Measurements from ENCODE around the gene RELCH. TPM values are rescaled to one million over a fixed set of nuclear protein-coding genes. Genes with fewer than 3 reads are reported as not detected.

RELCH gene
- total and polyA plus RNA-seq, 4 donors, result 11.6 to 69.2 (median 22.3) TPM

- no peaks in the 10 kb centered on the region for H3K4me1 ChIP-seq (ENCODE audit: control insufficient read depth in 5 of 5, insufficient read depth in 5 of 5, low read length in 5 of 5)
- ATAC-seq (ENCODE audit: insufficient read depth, low FRiP score) (no peak), DNase-seq (no peak)
- H3K4me3 ChIP-seq, result no peak overlapping the region
- WGBS, 2 donors, result 57 to 76% methylated on average over 7 of the region's 7 CpGs
- no peak for TF ChIP-seq CTCF (IDR thresholded peaks at IDR 0.05; ENCODE audit: control extremely low read depth, extremely low read depth)
- H3K27me3 ChIP-seq (ENCODE audit: control insufficient read depth in 3 of 3, insufficient read depth in 3 of 3, low read length in 2 of 3), result no peaks in the 10 kb centered on the region
- peaks cover 0 to 2% (median 0%) of the 10 kb centered on the region in 4 donors for H3K36me3 ChIP-seq (ENCODE audit: control insufficient read depth in 4 of 4, insufficient read depth in 4 of 4, low read length in 4 of 4)
- no peak overlapping the region for H3K27ac ChIP-seq (ENCODE audit: low read depth in 1 of 2, low read length in 1 of 2)
- H3K9me3 ChIP-seq (ENCODE audit: control insufficient read depth in 4 of 4, insufficient read depth in 3 of 4, low read length in 3 of 4), result peaks cover 0 to 3% (median 0%) of the 10 kb centered on the region in 4 donors
- no peak overlapping the region for H3K9ac ChIP-seq (ENCODE audit: insufficient read depth in 1 of 2, low read length in 2 of 2)
Observed at GRCh38 chr18:62353170-62353569, 166.1 kb downstream of the RELCH start.

- Histone ChIP-seq H3K9me3 (ENCODE audit: control insufficient read depth in 4 of 4, insufficient read depth in 3 of 4, low read length in 3 of 4) (peaks cover 0 to 3% (median 0%) of the 10 kb centered on the region in 4 donors), H3K27me3 (ENCODE audit: control insufficient read depth in 3 of 3, insufficient read depth in 3 of 3, low read length in 2 of 3) (no peaks in the 10 kb centered on the region), H3K36me3 (ENCODE audit: control insufficient read depth in 4 of 4, insufficient read depth in 4 of 4, low read length in 4 of 4) (peaks cover 0 to 2% (median 0%) of the 10 kb centered on the region in 4 donors), H3K27ac (ENCODE audit: low read depth in 1 of 2, low read length in 1 of 2) (no peak overlapping the region), H3K4me3 (no peak overlapping the region), H3K9ac (ENCODE audit: insufficient read depth in 1 of 2, low read length in 2 of 2) (no peak overlapping the region), H3K4me1 (ENCODE audit: control insufficient read depth in 5 of 5, insufficient read depth in 5 of 5, low read length in 5 of 5) (no peaks in the 10 kb centered on the region)
- ATAC-seq (ENCODE audit: insufficient read depth, low FRiP score) (no peak), DNase-seq (no peak)
- no peak for TF ChIP-seq CTCF (IDR thresholded peaks at IDR 0.05; ENCODE audit: control extremely low read depth, extremely low read depth)
- WGBS, 2 donors, result 85 to 90% methylated on average over 29 of the region's 29 CpGs
Observed at GRCh38 chr18:62354151-62354550, 167.1 kb downstream of the RELCH start.

- H3K27me3 ChIP-seq (ENCODE audit: control insufficient read depth in 3 of 3, insufficient read depth in 3 of 3, low read length in 2 of 3), result no peaks in the 10 kb centered on the region
- H3K9me3 ChIP-seq (ENCODE audit: control insufficient read depth in 4 of 4, insufficient read depth in 3 of 4, low read length in 3 of 4), result peaks cover 0 to 3% (median 0%) of the 10 kb centered on the region in 4 donors
- no peak for TF ChIP-seq CTCF (IDR thresholded peaks at IDR 0.05; ENCODE audit: control extremely low read depth, extremely low read depth)
- no peaks in the 10 kb centered on the region for H3K4me1 ChIP-seq (ENCODE audit: control insufficient read depth in 5 of 5, insufficient read depth in 5 of 5, low read length in 5 of 5)
- no peak for DNase-seq
- H3K27ac ChIP-seq (ENCODE audit: low read depth in 1 of 2, low read length in 1 of 2), result no peak overlapping the region
- ATAC-seq (ENCODE audit: insufficient read depth, low FRiP score), result no peak
- 76 to 80% methylated on average over 5 of the region's 5 CpGs for WGBS, 2 donors
- H3K36me3 ChIP-seq (ENCODE audit: control insufficient read depth in 4 of 4, insufficient read depth in 4 of 4, low read length in 4 of 4), result peaks cover 0 to 2% (median 0%) of the 10 kb centered on the region in 4 donors
- no peak overlapping the region for H3K4me3 ChIP-seq
- H3K9ac ChIP-seq (ENCODE audit: insufficient read depth in 1 of 2, low read length in 2 of 2), result no peak overlapping the region
Observed at GRCh38 chr18:62357079-62357719, 170.1 kb downstream of the RELCH start.

Small RNA genes within 50 kb of the gene (small RNA-seq; reads per million reads assigned to genes)
- not detected for gene RF00019 (ENCODE audit: low replicate concordance)

Other genes with a start within 250 kb of the RELCH start
- gene PIGN, start 199 bp upstream of the RELCH start, total RNA-seq, result 10 to 100 TPM; 25.2 to 62.5 TPM
- gene PIGN, start 199 bp upstream of the RELCH start, polyA plus RNA-seq, result 1 to 10 TPM; 5.7 to 7.4 TPM
- gene TNFRSF11A, start 138.1 kb downstream of the RELCH start, total RNA-seq, result 1 to 10 TPM; 4.3 to 7.8 TPM
- gene TNFRSF11A, start 138.1 kb downstream of the RELCH start, polyA plus RNA-seq, result 1 to 10 TPM; 1.0 to 1.2 TPM